Brain microvascular endothelial cell (primary cell): Measurements from ENCODE around the gene SLIT2.

Source experiments
- DNase-seq: peaks from one replicate; pipeline ENCODE4 v3.0.0-alpha.2; 2020
- H3K27ac ChIP-seq: fragments of 250-450 bp; sonication (Bioruptor Pico); 2 replicates; pipeline ENCODE4 v1.5.1; 2020; ENCODE audit warnings: mild to moderate bottlenecking, moderate library complexity
- H3K27me3 ChIP-seq: fragments of 250-450 bp; sonication (Bioruptor Pico); replicated peaks from 2 replicates; pipeline ENCODE4 v1.5.1; 2020; ENCODE audit warnings: mild to moderate bottlenecking
- H3K36me3 ChIP-seq: fragments of 250-450 bp; sonication (Bioruptor Pico); replicated peaks from 2 replicates; pipeline ENCODE4 v1.5.1; 2020; ENCODE audit warnings: mild to moderate bottlenecking
- H3K4me3 ChIP-seq: 2 replicates; pipeline ENCODE4 v1.5.1; 2011; ENCODE audit warnings: low read depth, mild to moderate bottlenecking, control low read depth, low read length, moderate library complexity
- CTCF ChIP-seq: IDR thresholded peaks from 2 replicates; pipeline ENCODE4 v1.5.1; 2011; ENCODE audit warnings: low read depth, mild to moderate bottlenecking, moderate library complexity, low read length, control low read depth, inconsistent platforms; ENCODE audit errors: missing control alignments
- in situ Hi-C: cut with HindIII; loops from 2 replicates; pipeline ENCODE4 v1.10.0; 2017; ENCODE audit warnings: low sequenced_read_pairs, low pct_ligation_motif_present

SLIT2 gene

GRCh38 chr4:20266215-20267082 lies 14.7 kb downstream of the SLIT2 start:
- no peak for TF ChIP-seq CTCF
- no peak for DNase-seq
- Histone ChIP-seq H3K36me3 (no peaks in the 10 kb centered on the region), H3K4me3 (no peak overlapping the region), H3K27me3 (no peaks in the 10 kb centered on the region), H3K27ac (no peak overlapping the region)
- in situ Hi-C loops: no loop called here

- no peak for DNase-seq
- Histone ChIP-seq H3K4me3 (no peak overlapping the region), H3K27ac (no peak overlapping the region), H3K27me3 (no peaks in the 10 kb centered on the region), H3K36me3 (no peaks in the 10 kb centered on the region)
- in situ Hi-C loops: no loop called here
- no peak for TF ChIP-seq CTCF
These were observed 16.3 kb downstream of the SLIT2 start for GRCh38 chr4:20268028-20268427.

- TF ChIP-seq CTCF: no peak
- Histone ChIP-seq H3K4me3 (no peak overlapping the region), H3K27me3 (no peaks in the 10 kb centered on the region), H3K27ac (no peak overlapping the region), H3K36me3 (no peaks in the 10 kb centered on the region)
- in situ Hi-C loops: no loop called here
- DNase-seq: no peak
These were observed 17.6 kb downstream of the SLIT2 start for GRCh38 chr4:20269320-20269719.

GRCh38 chr4:20271950-20272349 lies 20.2 kb downstream of the SLIT2 start:
- Histone ChIP-seq H3K27me3 (no peaks in the 10 kb centered on the region), H3K27ac (no peak overlapping the region), H3K36me3 (no peaks in the 10 kb centered on the region), H3K4me3 (no peak overlapping the region)
- in situ Hi-C loops: no loop called here
- no peak for TF ChIP-seq CTCF
- DNase-seq: no peak

GRCh38 chr4:20272411-20272872 lies 20.7 kb downstream of the SLIT2 start:
- TF ChIP-seq CTCF: no peak
- no peaks in the 10 kb centered on the region for H3K36me3 ChIP-seq
- no peak overlapping the region for H3K4me3 ChIP-seq
- H3K27me3 ChIP-seq: no peaks in the 10 kb centered on the region
- DNase-seq: no peak
- no peak overlapping the region for H3K27ac ChIP-seq
- in situ Hi-C loops: no loop called here
